H9 (cell line): ENCODE results near the gene WDSUB1. TPM values are rescaled to one million over a fixed set of nuclear protein-coding genes. Genes with fewer than 3 reads are reported as not detected.

Experiments used
- DNase-seq: peaks from one replicate; pipeline ENCODE4 v3.0.0-alpha.2; 2017
- H2AFZ ChIP-seq: one replicate; pipeline ENCODE4 v1.6.1; 2013; ENCODE audit warnings: mild to moderate bottlenecking, low read length, control low read depth, moderate library complexity
- H2AK5ac ChIP-seq: 2 replicates; pipeline ENCODE4 v1.6.1; 2013; ENCODE audit warnings: low read length, control low read depth, mixed read lengths; ENCODE audit not compliant: insufficient read length
- H2BK120ac ChIP-seq: one replicate; pipeline ENCODE4 v1.6.1; 2013; ENCODE audit warnings: low read depth, mild to moderate bottlenecking, low read length, control low read depth, inconsistent platforms; ENCODE audit not compliant: poor library complexity, severe bottlenecking
- H2BK12ac ChIP-seq: 2 replicates; pipeline ENCODE4 v1.6.1; 2013; ENCODE audit warnings: low read length, control low read depth, mixed read lengths, low read depth; ENCODE audit not compliant: insufficient read length
- H2BK15ac ChIP-seq: 2 replicates; pipeline ENCODE4 v1.6.1; 2013; ENCODE audit warnings: low read depth, low read length, control low read depth
- H2BK20ac ChIP-seq: one replicate; pipeline ENCODE4 v1.6.1; 2013; ENCODE audit warnings: low read depth, mild to moderate bottlenecking, low read length, control low read depth, inconsistent platforms; ENCODE audit not compliant: poor library complexity, severe bottlenecking
- H2BK5ac ChIP-seq: 2 replicates; pipeline ENCODE4 v1.6.1; 2013; ENCODE audit warnings: low read length, control low read depth, mixed read lengths; ENCODE audit not compliant: insufficient read length
- H3K14ac ChIP-seq: 2 replicates; pipeline ENCODE4 v1.6.1; 2013; ENCODE audit warnings: low read length, control low read depth; ENCODE audit not compliant: insufficient read depth
- H3K18ac ChIP-seq: 2 replicates; pipeline ENCODE4 v1.6.1; 2013; ENCODE audit warnings: low read depth, mild to moderate bottlenecking, mixed read lengths, low read length, control low read depth; ENCODE audit not compliant: insufficient read length
- H3K23ac ChIP-seq: 2 replicates; pipeline ENCODE4 v1.6.1; 2013; ENCODE audit warnings: low read length, control low read depth, mixed read lengths, low read depth; ENCODE audit not compliant: insufficient read length
- H3K23me2 ChIP-seq: 2 replicates; pipeline ENCODE4 v1.6.1; 2013; ENCODE audit warnings: low read depth, mild to moderate bottlenecking, mixed read lengths, low read length, control low read depth; ENCODE audit not compliant: insufficient read length, poor library complexity, severe bottlenecking
- H3K27ac ChIP-seq: 2 replicates; pipeline ENCODE4 v1.5.1; 2013; ENCODE audit warnings: low read length, control low read depth, mixed read lengths, low read depth; ENCODE audit not compliant: insufficient read length
- H3K27me3 ChIP-seq: 2 replicates; pipeline ENCODE4 v1.6.1; 2013; ENCODE audit warnings: low read length, control low read depth, inconsistent platforms; ENCODE audit not compliant: insufficient read depth
- H3K4ac ChIP-seq: 2 replicates; pipeline ENCODE4 v1.6.1; 2013; ENCODE audit warnings: low read depth, mild to moderate bottlenecking, control low read depth, inconsistent platforms, low read length, moderate library complexity
- H3K4me1 ChIP-seq: 2 replicates; pipeline ENCODE4 v1.6.1; 2013; ENCODE audit warnings: low read length, control low read depth, inconsistent platforms; ENCODE audit not compliant: insufficient read depth
- H3K4me2 ChIP-seq: 2 replicates; pipeline ENCODE4 v1.6.1; 2013; ENCODE audit warnings: low read length, control low read depth, mixed read lengths; ENCODE audit not compliant: insufficient read length, insufficient read depth
- H3K56ac ChIP-seq: 2 replicates; pipeline ENCODE4 v1.6.1; 2013; ENCODE audit warnings: low read depth, mild to moderate bottlenecking, mixed read lengths, low read length, control low read depth; ENCODE audit not compliant: insufficient read length
- H3K79me1 ChIP-seq: 2 replicates; pipeline ENCODE4 v1.6.1; 2013; ENCODE audit warnings: low read depth, mild to moderate bottlenecking, moderate library complexity, low read length, control low read depth, inconsistent platforms; ENCODE audit not compliant: insufficient read depth, poor library complexity, severe bottlenecking
- H3K79me2 ChIP-seq: 2 replicates; pipeline ENCODE4 v1.6.1; 2013; ENCODE audit warnings: low read length, control low read depth, inconsistent platforms; ENCODE audit not compliant: insufficient read depth
- H3K9ac ChIP-seq: 2 replicates; pipeline ENCODE4 v1.6.1; 2013; ENCODE audit warnings: low read length, control low read depth, mixed read lengths; ENCODE audit not compliant: insufficient read length; ENCODE audit errors: extremely low read depth
- H3K9me3 ChIP-seq: one replicate; pipeline ENCODE4 v1.6.1; 2013; ENCODE audit warnings: low read depth, low read length, inconsistent platforms; ENCODE audit not compliant: control insufficient read depth
- H3T11ph ChIP-seq: one replicate; pipeline ENCODE4 v1.6.1; 2013; ENCODE audit warnings: mild to moderate bottlenecking, low read length, control low read depth, inconsistent platforms
- H4K20me1 ChIP-seq: one replicate; pipeline ENCODE4 v1.6.1; 2013; ENCODE audit not compliant: control insufficient read depth, insufficient read length, insufficient read depth
- H4K5ac ChIP-seq: 2 replicates; pipeline ENCODE4 v1.6.1; 2013; ENCODE audit warnings: low read depth, mild to moderate bottlenecking, mixed read lengths, low read length, control low read depth; ENCODE audit not compliant: insufficient read length
- H4K8ac ChIP-seq: replicated peaks from 2 replicates; pipeline ENCODE4 v1.6.1; 2013; ENCODE audit warnings: low read length, control low read depth, mixed read lengths, low read depth; ENCODE audit not compliant: insufficient read length
- H4K91ac ChIP-seq: 2 replicates; pipeline ENCODE4 v1.6.1; 2013; ENCODE audit warnings: low read depth, mild to moderate bottlenecking, moderate library complexity, mixed read lengths, low read length, control low read depth; ENCODE audit not compliant: insufficient read length
- H3K27ac Mint-ChIP-seq, 3 experiments: 2 replicates in 2 of 3; 3 replicates in 1 of 3; pipeline ENCODE4 v1.8.0; 2020 to 2021; ENCODE audit warnings: mixed read lengths in 3 of 3, mild to moderate bottlenecking in 1 of 3, moderate library complexity in 1 of 3
- H3K27me3 Mint-ChIP-seq: 2 replicates; pipeline ENCODE4 v1.8.0; 2021; ENCODE audit warnings: low read depth, mild to moderate bottlenecking, moderate library complexity, mixed read lengths
- H3K36me3 Mint-ChIP-seq, 3 experiments: 2 replicates in 2 of 3; 3 replicates in 1 of 3; pipeline ENCODE4 v1.8.0; 2020 to 2021; ENCODE audit warnings: low read depth in 3 of 3, mixed read lengths in 3 of 3; ENCODE audit not compliant: insufficient read depth in 1 of 3
- H3K4me1 Mint-ChIP-seq, 2 experiments: 2 replicates each; pipeline ENCODE4 v1.8.0; 2020; ENCODE audit warnings: mixed read lengths in 2 of 2
- H3K4me3 Mint-ChIP-seq, 2 experiments: 2 replicates in 1 of 2; 3 replicates in 1 of 2; pipeline ENCODE4 v1.8.0; 2020 to 2021; ENCODE audit warnings: mild to moderate bottlenecking in 2 of 2, mixed read lengths in 2 of 2, moderate library complexity in 1 of 2
- H3K9me3 Mint-ChIP-seq, 2 experiments: 2 replicates in 1 of 2; 3 replicates in 1 of 2; pipeline ENCODE4 v1.8.0; 2020; ENCODE audit warnings: mild to moderate bottlenecking in 2 of 2, mixed read lengths in 2 of 2, moderate library complexity in 1 of 2
- CTCF ChIP-seq: fragments of 200-600 bp; sonication (generic); conservative IDR thresholded peaks from 3 replicates; pipeline ENCODE4 v1.8.0; 2021; ENCODE audit warnings: antibody characterized with exemption, mild to moderate bottlenecking
- WGBS: extraction: QIAGEN DNeasy Blood & Tissue Kit; methylation state at CpG from one replicate; pipeline ENCODE4 v1.1.7; 2013; ENCODE audit warnings: missing lambda C conversion rate, low lambda C conversion rate, mixed read lengths; ENCODE audit not compliant: insufficient read length; ENCODE audit errors: extremely low coverage; 5-methylcytosine and 5-hydroxymethylcytosine counted together
- total RNA-seq: library from RNA; stranded (reverse); gene quantifications from 2 replicates; pipeline ENCODE4 v1.2.1, GENCODE V29; 2021

Gene WDSUB1
- total RNA-seq, 1 experiment from 2014 or later, result 5.5 TPM

DNA sequence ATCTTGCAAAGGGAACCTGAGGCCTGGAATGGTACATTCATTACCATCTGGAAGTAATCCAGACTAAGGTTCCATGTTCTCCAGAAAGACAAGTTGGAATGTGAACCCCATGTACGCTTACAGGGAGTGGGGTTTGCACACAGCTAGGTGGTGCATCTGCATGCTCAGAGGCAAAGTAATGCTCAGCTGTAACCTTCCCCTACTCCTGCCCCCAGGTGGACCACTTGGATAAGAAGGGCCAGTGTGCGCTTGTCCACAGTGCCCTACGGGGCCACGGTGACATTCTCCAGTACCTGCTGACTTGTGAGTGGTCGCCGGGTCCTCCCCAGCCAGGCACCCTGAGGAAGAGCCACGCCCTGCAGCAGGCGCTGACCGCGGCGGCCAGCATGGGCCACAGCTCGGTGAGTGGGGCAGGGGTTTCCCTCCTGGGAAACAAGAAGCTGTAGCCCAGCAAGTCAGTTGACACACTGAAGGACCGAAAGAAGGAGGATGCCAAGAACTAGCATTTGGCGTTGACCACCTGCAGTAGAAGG, 90.0 kb downstream of the WDSUB1 start:
- H3K79me1 ChIP-seq, result no peaks in the 10 kb centered on the region
- Mint-ChIP-seq H3K4me3 (no peak overlapping the region), H3K9me3 (no peaks in the 10 kb centered on the region), H3K27me3 (no peaks in the 10 kb centered on the region; the same call in 1 of the 2 replicates), H3K4me1 (peaks cover 0 to 4% of the 10 kb centered on the region in 2 experiments; a peak in 2 of 4 replicates), H3K36me3 (0 out of 7 replicates have a peak, but pooled peaks cover 0 to 2% (median 0%) of the 10 kb centered on the region in 3 experiments), H3K27ac (no peak overlapping the region)
- no peak overlapping the region for H4K5ac ChIP-seq
- no peak overlapping the region for H2BK5ac ChIP-seq
- H4K20me1 ChIP-seq, result no peaks in the 10 kb centered on the region
- no peak overlapping the region for H3K27ac ChIP-seq
- H3K18ac ChIP-seq, result no peak overlapping the region
- H3K79me2 ChIP-seq, result no peaks in the 10 kb centered on the region
- no peak overlapping the region for H2BK120ac ChIP-seq
- no peak overlapping the region for H4K8ac ChIP-seq
- no peak overlapping the region for H2BK12ac ChIP-seq
- H3K4ac ChIP-seq, result no peak overlapping the region
- no peak overlapping the region for H2AFZ ChIP-seq
- H3K14ac ChIP-seq, result no peak overlapping the region
- WGBS, result no CpG with 5 or more reads among the region's 14 CpGs
- H3T11ph ChIP-seq, result no peak overlapping the region
- no peak overlapping the region for H3K4me2 ChIP-seq
- no peak for DNase-seq
- no peaks in the 10 kb centered on the region for H3K23me2 ChIP-seq
- H2BK20ac ChIP-seq, result no peak overlapping the region
- H2BK15ac ChIP-seq, result no peak overlapping the region
- no peak overlapping the region for H3K56ac ChIP-seq
- H3K4me1 ChIP-seq, result no peaks in the 10 kb centered on the region
- H3K9ac ChIP-seq, result no peak overlapping the region
- no peaks in the 10 kb centered on the region for H3K27me3 ChIP-seq
- no peak overlapping the region for H4K91ac ChIP-seq
- H3K23ac ChIP-seq, result no peak overlapping the region
- no peaks in the 10 kb centered on the region for H3K9me3 ChIP-seq
- no peak for TF ChIP-seq CTCF
- H2AK5ac ChIP-seq, result no peak overlapping the region
